Heart left ventricle (tissue), 16 donors: Measurements from ENCODE around the gene COL23A1. TPM values are rescaled to one million over a fixed set of nuclear protein-coding genes. Genes with fewer than 3 reads are reported as not detected.

ENCODE experiments used
- ATAC-seq, 4 donors: fragments of 200-7000 bp; cut with Tn5 transposase; one replicate each; pipeline ENCODE4 v1.9.1; 2020 to 2022; ENCODE audit warnings: moderate library complexity in 4 of 4, mild to moderate bottlenecking in 3 of 4, moderate number of reproducible peaks in 1 of 4
- DNase-seq, 5 donors: peaks; one replicate each; pipeline ENCODE4 v3.0.0-alpha.2; 2020
- H3K27ac ChIP-seq, 12 donors: fragments of 200-600 bp; sonication (generic) in 4 of 12; one replicate each; pipeline versions ENCODE4 v1.5.0 to v1.8.0; 2016 to 2022; ENCODE audit warnings: mild to moderate bottlenecking in 2 of 12
- H3K27me3 ChIP-seq, 9 donors: fragments of 200-600 bp; sonication (generic) in 2 of 9; one replicate each; pipeline versions ENCODE4 v1.5.1 to v1.8.0; 2016 to 2022; ENCODE audit warnings: mild to moderate bottlenecking in 3 of 9
- H3K36me3 ChIP-seq, 9 donors: fragments of 200-600 bp; sonication (generic) in 2 of 9; one replicate each; pipeline versions ENCODE4 v1.5.0 to v1.8.0; 2018 to 2022; ENCODE audit warnings: mild to moderate bottlenecking in 2 of 9
- H3K4me1 ChIP-seq, 12 donors: fragments of 200-600 bp; sonication (generic) in 4 of 12; one replicate each; pipeline versions ENCODE4 v1.5.0 to v1.8.0; 2016 to 2022; ENCODE audit warnings: mild to moderate bottlenecking in 3 of 12
- H3K4me3 ChIP-seq, 12 donors: fragments of 200-600 bp; sonication (generic) in 4 of 12; one replicate each; pipeline versions ENCODE4 v1.5.0 to v1.8.0; 2017 to 2022; ENCODE audit warnings: mild to moderate bottlenecking in 9 of 12, moderate library complexity in 4 of 12
- H3K9me3 ChIP-seq, 12 donors: fragments of 200-600 bp; sonication (generic) in 4 of 12; one replicate each; pipeline versions ENCODE4 v1.5.0 to v1.8.0; 2016 to 2022; ENCODE audit warnings: mild to moderate bottlenecking in 1 of 12
- POLR2A ChIP-seq, 2 donors: fragments of 450-650 bp; IDR thresholded peaks; one replicate each; pipeline ENCODE4 v1.6.1; 2017; ENCODE audit warnings: antibody characterized with exemption in 2 of 2, mild to moderate bottlenecking in 2 of 2, moderate library complexity in 2 of 2
- WGBS, 4 donors: extraction: QIAGEN DNeasy Blood & Tissue Kit in 2 of 4; methylation state at CpG; one replicate each; pipeline versions ENCODE4 v1.1.5 to v1.1.7; 2013 to 2018; 5-methylcytosine and 5-hydroxymethylcytosine counted together
- intact Hi-C, 10 donors: fragments of 100-400 bp; cut with DNase I; formaldehyde crosslinking; loops; one replicate each; pipeline versions ENCODE4 v1.11.1 to v1.14.2; 2022
- polyA plus RNA-seq, 2 donors: library from polyadenylated mRNA; stranded (reverse); fragments of 200-250 nt; gene quantifications; one replicate each; pipeline ENCODE4 v1.2.3, GENCODE V29; 2013
- total RNA-seq, 9 donors: library from RNA; depleted of rRNA in 2 of 9; stranded (reverse); fragments of >200 nt in 2 of 9; fragmentation: NEBNext Ultra II Directional in 3 of 9; extraction: Animal tissue kit (Norgen Biotek cat#: 25700) in 3 of 9; gene quantifications; one replicate each; pipeline versions ENCODE4 v1.1.0 to v1.2.4, GENCODE V29; 2016 to 2023
- TF ChIP-seq, protein P1 (sequence below), 12 donors: fragments of 200-600 bp; sonication (generic) in 4 of 12; IDR thresholded peaks; one replicate each; pipeline versions ENCODE4 v1.5.0 to v1.8.0; 2018 to 2022; ENCODE audit warnings: antibody characterized with exemption in 12 of 12, mild to moderate bottlenecking in 5 of 12
- donor health status: ischemic (EF 13 %, LVEDD 7.1; RV severe dilation, severe dysfunction).
- donor health status: healthy with polysubstance abuse.
- donor health status: DM: no; HTN: yes; CAD: no.
- donor health status: DM: no; HTN: no; CAD: no.
- donor health status: ischemic (EF 25% LVEDD 6.9; RV normal size, moderate dysfunction).
- donor health status: ischemic (EF 25% LVEDD 5.7; RV mildly dilated, moderate dysfunction).
- donor health status: healthy.
- donor health status: DM: yes; HTN: yes; CAD: no.
- donor health status: ischemic (EF 35%, LVEDD 5.7; RV mildly dilated, moderate dysfunction).
- donor health status: nonischemic (EF 11% LVEDD 7.7; RV severe dilation, severe dysfunction).
- donor health status: DM: yes; HTN: yes; CAD: no.
- donor health status: PGD.
- donor health status: ischemic (EF 29% LVEDD 5.4; RV normal size, mild dysfunction).
- donor health status: nonischemic (EF 23%, LVEDD 6.1; RV moderate dilation, normal function).

Gene COL23A1
- total and polyA plus RNA-seq, 11 donors, result 6.0 to 33.0 (median 18.8) TPM

DNA sequence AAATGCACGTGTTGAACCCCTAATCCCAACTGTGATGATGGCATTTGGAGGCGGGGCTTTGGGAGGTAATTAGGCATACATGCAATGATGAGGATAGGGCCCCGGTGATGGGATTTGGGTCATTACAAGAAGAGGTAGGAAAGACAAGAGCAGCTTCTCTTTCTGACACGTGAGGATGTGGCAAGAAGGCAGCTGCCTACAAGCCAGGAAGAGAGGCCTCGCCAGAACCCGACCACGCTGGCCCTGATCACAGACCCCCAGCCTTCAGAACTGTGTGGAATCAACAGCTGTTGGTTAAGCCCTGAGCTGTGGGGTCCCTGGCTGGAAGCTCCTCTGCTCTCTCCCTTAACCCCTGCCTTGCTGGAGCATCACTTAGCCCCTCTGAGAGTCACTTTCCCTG, 57.5 kb downstream of the COL23A1 start:
- 58 to 72% (median 61%) methylated on average over 7 of the region's 7 CpGs for WGBS, 4 donors
- intact Hi-C loops, result no loop called here
- no peaks in the 10 kb centered on the region for H3K27me3 ChIP-seq
- H3K9me3 ChIP-seq, result peaks cover 0 to 4% (median 0%) of the 10 kb centered on the region in 12 donors
- DNase-seq, result no peak
- no peak overlapping the region for H3K4me3 ChIP-seq
- H3K36me3 ChIP-seq, result no peaks in the 10 kb centered on the region
- no peak for ATAC-seq
- no peak for TF ChIP-seq POLR2A (IDR thresholded peaks at IDR 0.05)
- TF ChIP-seq, protein P1, sequence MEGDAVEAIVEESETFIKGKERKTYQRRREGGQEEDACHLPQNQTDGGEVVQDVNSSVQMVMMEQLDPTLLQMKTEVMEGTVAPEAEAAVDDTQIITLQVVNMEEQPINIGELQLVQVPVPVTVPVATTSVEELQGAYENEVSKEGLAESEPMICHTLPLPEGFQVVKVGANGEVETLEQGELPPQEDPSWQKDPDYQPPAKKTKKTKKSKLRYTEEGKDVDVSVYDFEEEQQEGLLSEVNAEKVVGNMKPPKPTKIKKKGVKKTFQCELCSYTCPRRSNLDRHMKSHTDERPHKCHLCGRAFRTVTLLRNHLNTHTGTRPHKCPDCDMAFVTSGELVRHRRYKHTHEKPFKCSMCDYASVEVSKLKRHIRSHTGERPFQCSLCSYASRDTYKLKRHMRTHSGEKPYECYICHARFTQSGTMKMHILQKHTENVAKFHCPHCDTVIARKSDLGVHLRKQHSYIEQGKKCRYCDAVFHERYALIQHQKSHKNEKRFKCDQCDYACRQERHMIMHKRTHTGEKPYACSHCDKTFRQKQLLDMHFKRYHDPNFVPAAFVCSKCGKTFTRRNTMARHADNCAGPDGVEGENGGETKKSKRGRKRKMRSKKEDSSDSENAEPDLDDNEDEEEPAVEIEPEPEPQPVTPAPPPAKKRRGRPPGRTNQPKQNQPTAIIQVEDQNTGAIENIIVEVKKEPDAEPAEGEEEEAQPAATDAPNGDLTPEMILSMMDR (IDR thresholded peaks at IDR 0.05), result no peak
- no peak overlapping the region for H3K27ac ChIP-seq
- peaks cover 0 to 19% (median 5%) of the 10 kb centered on the region in 12 donors for H3K4me1 ChIP-seq

DNA sequence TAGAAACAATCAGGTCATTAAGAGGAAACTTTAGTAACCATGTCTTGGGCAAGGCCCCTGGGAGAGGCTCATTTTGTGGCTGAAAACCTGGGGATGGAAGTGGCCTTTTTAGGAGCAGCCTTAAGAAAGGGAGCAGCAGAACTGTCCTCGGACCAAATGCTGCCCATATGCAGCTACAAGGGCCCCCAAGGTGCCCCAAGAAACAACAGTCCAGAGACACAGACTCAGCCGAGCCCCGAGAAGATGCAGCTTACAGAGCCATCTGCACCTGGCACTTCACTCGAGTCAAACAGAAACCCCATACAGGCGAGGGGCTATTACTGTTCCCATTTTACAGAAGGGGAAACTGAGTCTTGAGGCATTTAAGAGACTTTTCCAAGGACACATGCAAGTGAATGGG, 58.0 kb downstream of the COL23A1 start:
- ATAC-seq (no peak), DNase-seq (no peak)
- Histone ChIP-seq H3K4me1 (peaks cover 0 to 24% (median 6%) of the 10 kb centered on the region in 12 donors), H3K27ac (no peak overlapping the region), H3K27me3 (no peaks in the 10 kb centered on the region), H3K36me3 (no peaks in the 10 kb centered on the region), H3K4me3 (no peak overlapping the region), H3K9me3 (peaks cover 0 to 4% (median 0%) of the 10 kb centered on the region in 12 donors)
- TF ChIP-seq POLR2A (IDR thresholded peaks at IDR 0.05), result no peak
- TF ChIP-seq, protein P1 (IDR thresholded peaks at IDR 0.05), result no peak
- intact Hi-C loops, result no loop called here
- WGBS, 4 donors, result 83 to 88% (median 85%) methylated on average over 5 of the region's 5 CpGs

DNA sequence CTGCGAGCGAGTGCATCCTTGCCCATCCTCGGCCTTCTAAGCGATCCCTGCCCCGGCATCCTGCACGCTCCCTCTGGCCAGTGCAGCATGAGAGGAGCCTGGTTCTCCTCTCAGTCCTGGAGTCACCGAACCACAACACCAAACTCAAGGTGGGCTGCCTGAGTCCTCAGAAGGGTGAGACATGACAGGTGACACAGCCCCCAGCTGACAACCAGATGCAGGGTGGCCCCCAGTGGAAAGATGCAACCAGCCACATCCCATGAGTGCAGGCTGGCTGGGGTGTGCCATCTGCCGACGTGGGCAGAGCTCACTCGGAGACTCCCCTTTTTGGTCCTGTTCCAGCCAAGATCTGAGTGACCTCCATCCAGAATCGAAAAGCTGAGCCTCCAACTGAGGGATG, 58.4 kb downstream of the COL23A1 start:
- no peak for ATAC-seq
- Histone ChIP-seq H3K27me3 (no peaks in the 10 kb centered on the region), H3K9me3 (peaks cover 0 to 4% (median 0%) of the 10 kb centered on the region in 12 donors), H3K4me1 (peaks cover 0 to 28% (median 6%) of the 10 kb centered on the region in 12 donors), H3K36me3 (no peaks in the 10 kb centered on the region), H3K4me3 (no peak overlapping the region), H3K27ac (no peak overlapping the region)
- TF ChIP-seq, protein P1 (IDR thresholded peaks at IDR 0.05), result no peak
- no peak for TF ChIP-seq POLR2A (IDR thresholded peaks at IDR 0.05)
- 87 to 100% (median 92%) methylated on average over 5 to 11 of the region's 11 CpGs for WGBS, 4 donors
- intact Hi-C loops, result no loop called here
- DNase-seq, result no peak

DNA sequence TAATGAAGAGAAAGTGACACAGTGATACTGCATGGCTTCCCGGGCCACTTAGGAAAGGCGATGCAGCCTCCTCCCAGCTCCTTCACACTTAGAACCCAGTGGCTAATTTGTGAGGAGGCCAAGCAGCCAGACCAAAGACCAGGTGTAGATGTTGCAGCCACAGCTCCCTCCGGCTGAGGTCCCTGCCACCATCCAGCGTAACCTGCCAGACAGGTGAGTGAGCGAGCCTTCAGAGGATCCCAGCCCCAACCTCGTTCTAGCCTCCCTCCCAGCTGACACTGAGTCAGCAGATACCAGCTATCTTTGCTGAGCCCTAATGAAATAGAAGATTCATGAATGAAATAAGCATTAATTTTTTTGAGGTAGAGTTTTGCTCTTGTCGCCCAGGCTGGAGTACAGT, 59.7 kb downstream of the COL23A1 start:
- Histone ChIP-seq H3K4me3 (no peak overlapping the region), H3K36me3 (no peaks in the 10 kb centered on the region), H3K4me1 (peaks cover 0 to 34% (median 6%) of the 10 kb centered on the region in 12 donors), H3K27me3 (no peaks in the 10 kb centered on the region), H3K27ac (no peak overlapping the region), H3K9me3 (peaks cover 0 to 4% (median 0%) of the 10 kb centered on the region in 12 donors)
- DNase-seq (no peak), ATAC-seq (no peak)
- 87 to 92% (median 91%) methylated on average over 7 of the region's 7 CpGs for WGBS, 4 donors
- intact Hi-C loops, result no loop called here
- no peak for TF ChIP-seq POLR2A (IDR thresholded peaks at IDR 0.05)
- TF ChIP-seq, protein P1 (IDR thresholded peaks at IDR 0.05), result no peak
